ENCODE data around the gene TMEM62. TPM values are rescaled to one million over a fixed set of nuclear protein-coding genes. Genes with fewer than 3 reads are reported as not detected.

The TMEM62 gene
- total and polyA plus RNA-seq, 2 of the 8 experiments (the other 6 are each of a cell fraction or from before 2014, with no cell fraction given) = 2.0 to 4.0 TPM

- TF ChIP-seq BRCA1 (IDR thresholded peaks at IDR 0.05; ENCODE audit: low read depth, low read length) (no peak), CREB1 (IDR thresholded peaks at IDR 0.05) (no peak)
- no peak overlapping the region for H2AK5ac ChIP-seq (ENCODE audit: low read depth, low read length)
- H2AFZ ChIP-seq (ENCODE audit: low read length) = no peak overlapping the region
- no peak overlapping the region for H3K9ac ChIP-seq (replicated peaks in 1 of 4; ENCODE audit: extremely low read depth in 1 of 4, low read depth in 3 of 4, low read length in 3 of 4)
- peaks cover 0 to 7% of the 10 kb centered on the region in 2 experiments; a peak in 1 of 4 replicates for H3K9me3 ChIP-seq (ENCODE audit: insufficient read depth in 2 of 2, low read depth in 1 of 2, low read length in 1 of 2)
- no peak overlapping the region for H3K27ac ChIP-seq (ENCODE audit: low read depth, low read length)
- no peak overlapping the region for H2BK15ac ChIP-seq (ENCODE audit: low read length)
- CTCF ChIA-PET (ENCODE audit: partially characterized antibody) = no interaction called here
- FAIRE-seq (no peak), DNase-seq (ENCODE audit: low read depth in 1 of 2, low spot score in 2 of 2) (no peak)
- H2BK20ac ChIP-seq (ENCODE audit: low read length) = no peak overlapping the region
- no peak overlapping the region for H3K56ac ChIP-seq (replicated peaks; ENCODE audit: insufficient read length, low read depth, low read length)
- WGBS, 2 experiments (ENCODE audit: extremely low coverage in 1 of 2, insufficient coverage in 1 of 2, insufficient read length in 1 of 2, insufficient replicate concordance in 2 of 2, low coverage in 1 of 2, low lambda C conversion rate in 2 of 2, missing lambda C conversion rate in 1 of 2) = 94% methylated on average over 4 of the region's 4 CpGs; no CpG with 5 or more reads in 1 of the 2 experiments
- POLR2A ChIA-PET (ENCODE audit: partially characterized antibody) = no interaction called here
- H2BK120ac ChIP-seq (replicated peaks; ENCODE audit: low read depth, low read length) = no peak overlapping the region
- H3K4ac ChIP-seq (replicated peaks; ENCODE audit: insufficient read length, low read depth, low read length) = no peak overlapping the region
- H3K4me1 ChIP-seq (replicated peaks in 1 of 4; ENCODE audit: control insufficient read depth in 3 of 4, insufficient read depth in 4 of 4, low read length in 3 of 4) = 0 out of 7 replicates have a peak, but pooled peaks cover 0 to 1% (median 0%) of the 10 kb centered on the region in 4 experiments
- H3K27me3 ChIP-seq (replicated peaks in 1 of 4; ENCODE audit: control insufficient read depth in 3 of 4, extremely low read depth in 1 of 4, insufficient read depth in 3 of 4, low read length in 3 of 4) = peaks cover 0 to 14% (median 7%) of the 10 kb centered on the region in 4 experiments; a peak in 5 of 7 replicates
- H3K36me3 ChIP-seq (ENCODE audit: control insufficient read depth in 2 of 4, insufficient read depth in 4 of 4, low read length in 3 of 4) = no peaks in the 10 kb centered on the region
- H2BK12ac ChIP-seq (ENCODE audit: low read depth, low read length) = no peak overlapping the region
- H3K4me2 ChIP-seq (ENCODE audit: insufficient read depth in 1 of 2, low read depth in 2 of 2, low read length in 2 of 2) = no peak overlapping the region
- H4K5ac ChIP-seq (ENCODE audit: insufficient read length, low read depth, low read length) = no peak overlapping the region
- no peaks in the 10 kb centered on the region for H3K79me1 ChIP-seq (ENCODE audit: low read depth, low read length)
- H2BK5ac ChIP-seq (ENCODE audit: low read depth, low read length) = no peak overlapping the region
- no peak overlapping the region for H3K4me3 ChIP-seq (ENCODE audit: extremely low read depth in 1 of 4, insufficient read depth in 2 of 4, low read depth in 3 of 4, low read length in 4 of 4)
- H4K8ac ChIP-seq (ENCODE audit: extremely low read depth, insufficient read depth, low read length) = no peak overlapping the region
- H3K23ac ChIP-seq (ENCODE audit: insufficient read length) = no peak overlapping the region
- H4K20me1 ChIP-seq (replicated peaks in 1 of 2; ENCODE audit: control insufficient read depth in 1 of 2, insufficient read depth in 2 of 2, low read length in 2 of 2) = no peaks in the 10 kb centered on the region
- H3K23me2 ChIP-seq (ENCODE audit: low read depth, low read length) = peaks cover 8% of the 10 kb centered on the region; the same call in 1 of the 2 replicates
- H3K18ac ChIP-seq (ENCODE audit: extremely low read depth, low read length) = no peak overlapping the region
- H3K14ac ChIP-seq (ENCODE audit: insufficient read length) = no peak overlapping the region
- H3K79me2 ChIP-seq (ENCODE audit: control insufficient read depth in 1 of 2, insufficient read depth in 2 of 2, low read length in 2 of 2) = no peaks in the 10 kb centered on the region
- no peak overlapping the region for H4K91ac ChIP-seq (replicated peaks; ENCODE audit: insufficient read length, low read length)
These were observed 4.4 kb upstream of the TMEM62 start for GRCh38 chr15:43128980-43129335.
